ENCODE results near the gene PAFAH1B1. TPM values are rescaled to one million over a fixed set of nuclear protein-coding genes. Genes with fewer than 3 reads are reported as not detected.
A peak's percentile ranks its signal among the peaks of the same experiment; 100 is the strongest.

Gene PAFAH1B1
- total RNA-seq, 2 experiments from 2014 or later = 120 to 123 TPM

DNA sequence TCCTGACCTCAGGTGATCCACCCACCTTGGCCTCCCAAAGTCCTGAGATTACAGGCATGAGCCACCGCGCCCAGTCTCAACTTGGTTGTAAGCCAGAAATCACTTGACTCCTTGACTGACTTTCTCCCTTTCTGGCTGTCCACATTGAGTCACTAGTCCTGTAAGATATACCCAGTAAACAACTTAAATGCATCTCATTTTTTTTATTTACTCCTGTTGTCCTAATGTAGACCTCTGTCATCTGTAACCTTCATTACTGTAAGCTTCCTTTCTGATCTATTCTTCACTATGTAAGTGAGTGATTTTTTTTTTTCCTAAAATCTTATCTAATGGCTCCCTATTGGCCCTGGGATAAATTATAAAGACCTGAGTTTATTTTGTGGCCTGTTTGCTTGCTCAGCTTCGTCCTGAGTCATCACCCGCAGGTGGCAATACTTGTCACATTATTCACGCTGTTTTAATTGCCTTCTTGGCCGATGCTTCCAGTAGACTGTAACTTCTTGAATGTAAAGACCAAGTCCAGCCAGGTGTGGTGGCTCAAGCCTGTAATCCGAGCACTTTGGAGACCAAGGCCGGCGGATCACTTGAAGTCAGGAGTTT lies 41.0 kb downstream of the PAFAH1B1 start:
- Mint-ChIP-seq H3K27me3 (no peaks in the 10 kb centered on the region), H3K4me3 (no peak overlapping the region), H3K9me3 (no peaks in the 10 kb centered on the region), H3K4me1 (ENCODE audit: low read depth) (peaks cover 71% of the 10 kb centered on the region), H3K36me3 (ENCODE audit: low read depth) (peaks cover 39% of the 10 kb centered on the region), H3K27ac (peak overlapping the region; percentile 72)
- intact Hi-C loops (cut with DNase I, micrococcal nuclease) = no loop called here
- ChIA-PET POLR2A (no interaction called here), CTCF (interaction anchor here (0.9 kb wide), 1 partner anchor 17 kb away, joined by 3 read pairs; no protein-coding TSS in a partner anchor)
- no peak overlapping the region for H3K4me3 ChIP-seq (ENCODE audit: low read length)
- TF ChIP-seq, protein P1, sequence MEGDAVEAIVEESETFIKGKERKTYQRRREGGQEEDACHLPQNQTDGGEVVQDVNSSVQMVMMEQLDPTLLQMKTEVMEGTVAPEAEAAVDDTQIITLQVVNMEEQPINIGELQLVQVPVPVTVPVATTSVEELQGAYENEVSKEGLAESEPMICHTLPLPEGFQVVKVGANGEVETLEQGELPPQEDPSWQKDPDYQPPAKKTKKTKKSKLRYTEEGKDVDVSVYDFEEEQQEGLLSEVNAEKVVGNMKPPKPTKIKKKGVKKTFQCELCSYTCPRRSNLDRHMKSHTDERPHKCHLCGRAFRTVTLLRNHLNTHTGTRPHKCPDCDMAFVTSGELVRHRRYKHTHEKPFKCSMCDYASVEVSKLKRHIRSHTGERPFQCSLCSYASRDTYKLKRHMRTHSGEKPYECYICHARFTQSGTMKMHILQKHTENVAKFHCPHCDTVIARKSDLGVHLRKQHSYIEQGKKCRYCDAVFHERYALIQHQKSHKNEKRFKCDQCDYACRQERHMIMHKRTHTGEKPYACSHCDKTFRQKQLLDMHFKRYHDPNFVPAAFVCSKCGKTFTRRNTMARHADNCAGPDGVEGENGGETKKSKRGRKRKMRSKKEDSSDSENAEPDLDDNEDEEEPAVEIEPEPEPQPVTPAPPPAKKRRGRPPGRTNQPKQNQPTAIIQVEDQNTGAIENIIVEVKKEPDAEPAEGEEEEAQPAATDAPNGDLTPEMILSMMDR (IDR thresholded peaks at IDR 0.05) = no peak
- H3K27ac ChIP-seq (ENCODE audit: low read depth in 1 of 2, low read length in 2 of 2) = no peak overlapping the region
- ATAC-seq (ENCODE audit: poor library complexity) (no peak), DNase-seq (no peak)
- peaks cover 32% of the 10 kb centered on the region for H3K36me3 ChIP-seq (ENCODE audit: insufficient read depth, low read length)
- no peaks in the 10 kb centered on the region for H3K9me3 ChIP-seq (ENCODE audit: control insufficient read depth in 1 of 2, insufficient read depth in 1 of 2, low read length in 2 of 2)
- no peaks in the 10 kb centered on the region for H3K27me3 ChIP-seq (ENCODE audit: control insufficient read depth in 1 of 2, insufficient read depth in 2 of 2, low read length in 2 of 2)
- H3K4me1 ChIP-seq (ENCODE audit: insufficient read depth, low read length) = peaks cover 25% of the 10 kb centered on the region

- ChIA-PET POLR2A (no interaction called here), CTCF (interaction anchor here (0.9 kb wide), 1 partner anchor 17 kb away, joined by 3 read pairs; no protein-coding TSS in a partner anchor)
- H3K4me3 ChIP-seq (ENCODE audit: low read length) = no peak overlapping the region
- H3K36me3 Mint-ChIP-seq (ENCODE audit: low read depth) = peaks cover 45% of the 10 kb centered on the region
- H3K9me3 ChIP-seq (ENCODE audit: control insufficient read depth in 1 of 2, insufficient read depth in 1 of 2, low read length in 2 of 2) = no peaks in the 10 kb centered on the region
- H3K4me1 Mint-ChIP-seq (ENCODE audit: low read depth) = peaks cover 64% of the 10 kb centered on the region
- no peaks in the 10 kb centered on the region for H3K27me3 Mint-ChIP-seq
- H3K9me3 Mint-ChIP-seq = no peaks in the 10 kb centered on the region
- peaks cover 22% of the 10 kb centered on the region for H3K4me1 ChIP-seq (ENCODE audit: insufficient read depth, low read length)
- DNase-seq (no peak), ATAC-seq (ENCODE audit: poor library complexity) (no peak)
- peaks cover 35% of the 10 kb centered on the region for H3K36me3 ChIP-seq (ENCODE audit: insufficient read depth, low read length)
- intact Hi-C loops (cut with DNase I, micrococcal nuclease) = loop anchor here in 1 of 2 experiments (5.0 kb wide), 1 partner anchor 38 kb away; no protein-coding TSS in a partner anchor
- peak overlapping the region; percentile 61 for H3K27ac Mint-ChIP-seq
- no peaks in the 10 kb centered on the region for H3K27me3 ChIP-seq (ENCODE audit: control insufficient read depth in 1 of 2, insufficient read depth in 2 of 2, low read length in 2 of 2)
- no peak overlapping the region for H3K4me3 Mint-ChIP-seq
- TF ChIP-seq, protein P1 (IDR thresholded peaks at IDR 0.05) = no peak
- H3K27ac ChIP-seq (ENCODE audit: low read depth in 1 of 2, low read length in 2 of 2) = no peak overlapping the region
Observed at GRCh38 chr17:2635241-2635640, 41.8 kb downstream of the PAFAH1B1 start.

DNA sequence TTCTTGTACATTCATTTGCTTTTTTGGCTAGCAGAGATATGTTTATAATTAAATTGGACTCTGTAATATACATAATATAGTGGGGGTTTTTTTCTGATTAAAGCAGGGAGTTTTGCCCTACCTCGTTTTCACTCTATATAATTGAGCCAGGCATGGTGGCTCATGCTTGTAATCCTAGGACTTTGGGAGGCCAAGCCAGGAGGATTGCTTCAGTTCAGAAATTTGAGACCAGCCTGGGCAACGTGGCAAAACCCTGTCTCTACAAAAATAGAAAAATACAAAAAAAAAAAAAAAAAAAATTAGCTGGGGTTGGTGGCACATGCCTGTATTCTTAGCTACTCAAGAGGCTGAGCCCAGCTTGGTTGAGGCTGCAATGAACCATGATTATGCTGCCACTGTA lies 42.2 kb downstream of the PAFAH1B1 start:
- Mint-ChIP-seq H3K36me3 (ENCODE audit: low read depth) (peaks cover 49% of the 10 kb centered on the region), H3K27ac (peak overlapping the region; percentile 61), H3K27me3 (no peaks in the 10 kb centered on the region), H3K4me3 (no peak overlapping the region), H3K9me3 (no peaks in the 10 kb centered on the region), H3K4me1 (ENCODE audit: low read depth) (peaks cover 59% of the 10 kb centered on the region)
- ATAC-seq (ENCODE audit: poor library complexity) (no peak), DNase-seq (no peak)
- ChIA-PET CTCF (no interaction called here), POLR2A (no interaction called here)
- H3K4me1 ChIP-seq (ENCODE audit: insufficient read depth, low read length) = peaks cover 21% of the 10 kb centered on the region
- TF ChIP-seq, protein P1 (IDR thresholded peaks at IDR 0.05) = no peak
- H3K27ac ChIP-seq (ENCODE audit: low read depth in 1 of 2, low read length in 2 of 2) = no peak overlapping the region
- H3K36me3 ChIP-seq (ENCODE audit: insufficient read depth, low read length) = peaks cover 38% of the 10 kb centered on the region
- intact Hi-C loops (cut with DNase I, micrococcal nuclease) = loop anchor here in 1 of 2 experiments (5.0 kb wide), 1 partner anchor 38 kb away; no protein-coding TSS in a partner anchor
- no peaks in the 10 kb centered on the region for H3K9me3 ChIP-seq (ENCODE audit: control insufficient read depth in 1 of 2, insufficient read depth in 1 of 2, low read length in 2 of 2)
- no peak overlapping the region for H3K4me3 ChIP-seq (ENCODE audit: low read length)
- H3K27me3 ChIP-seq (ENCODE audit: control insufficient read depth in 1 of 2, insufficient read depth in 2 of 2, low read length in 2 of 2) = no peaks in the 10 kb centered on the region
